Activated B cell treated with CpG ODN at 0.5 μM for 24 hours (primary cell): ENCODE data around the gene ZNF473. TPM values are rescaled to one million over a fixed set of nuclear protein-coding genes. Genes with fewer than 3 reads are reported as not detected.

Experiments
- ATAC-seq: fragments of 200-7000 bp; cut with Tn5 transposase; one replicate; pipeline ENCODE4 v1.10.0; 2021; ENCODE audit warnings: low read depth, mild to moderate bottlenecking, moderate library complexity
- CTCF ChIA-PET: fragments of 350-600 bp; sonication (Branson Sonifier 250); formaldehyde crosslinking; loops from one replicate; lab custom pipeline; 2021; ENCODE audit warnings: antibody characterized with exemption; lab: Charles Lee
- POLR2A ChIA-PET: fragments of 350-600 bp; sonication (Branson Sonifier 250); formaldehyde crosslinking; loops from one replicate; lab custom pipeline; 2021; ENCODE audit warnings: antibody characterized with exemption; lab: Charles Lee
- DNase-seq: peaks from one replicate; pipeline ENCODE4 v3.0.0; 2022
- H3K27ac Mint-ChIP-seq: one replicate; pipeline ENCODE4 v1.8.0; 2020; ENCODE audit warnings: mixed read lengths
- H3K27me3 Mint-ChIP-seq: one replicate; pipeline ENCODE4 v1.8.0; 2021; ENCODE audit warnings: mixed read lengths
- H3K36me3 Mint-ChIP-seq: one replicate; pipeline ENCODE4 v1.8.0; 2021; ENCODE audit warnings: low read depth, mixed read lengths
- H3K4me1 Mint-ChIP-seq: one replicate; pipeline ENCODE4 v1.8.0; 2021; ENCODE audit warnings: mixed read lengths
- H3K4me3 Mint-ChIP-seq: one replicate; pipeline ENCODE4 v1.8.0; 2020; ENCODE audit warnings: mild to moderate bottlenecking, mixed read lengths
- H3K9me3 Mint-ChIP-seq: one replicate; pipeline ENCODE4 v1.8.0; 2020; ENCODE audit warnings: mixed read lengths
- intact Hi-C: fragments of 100-400 bp; cut with micrococcal nuclease; formaldehyde crosslinking; loops from one replicate; pipeline ENCODE4 v1.15.1; 2024
- total RNA-seq: library from RNA; stranded (reverse); gene quantifications from 2 replicates; pipeline ENCODE4 v1.2.3, GENCODE V29; 2022
- TF ChIP-seq, protein P1 (sequence below): fragments of 200-600 bp; IDR thresholded peaks from one replicate; pipeline ENCODE4 v1.8.0; 2022; ENCODE audit warnings: antibody characterized with exemption, mild to moderate bottlenecking

ZNF473 gene
- total RNA-seq, 1 donor from 2014 or later: 14.2 TPM

DNA sequence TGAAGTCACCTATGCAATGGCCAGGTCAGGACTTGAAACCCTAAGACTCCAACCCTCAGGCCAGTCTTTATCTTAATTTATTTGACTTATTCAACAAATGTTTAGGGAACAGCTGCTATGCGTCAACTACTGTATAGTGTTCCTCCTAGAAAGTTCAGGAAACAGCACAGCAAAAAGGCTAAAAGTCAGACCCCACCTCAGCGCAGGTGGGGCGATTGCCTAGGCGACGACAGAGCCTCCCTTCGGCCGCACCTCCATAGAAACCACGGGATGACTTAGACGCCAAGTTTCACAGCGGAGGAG lies 1.1 kb upstream of the ZNF473 start:
- intact Hi-C loops: loop anchor here (1.0 to 5.0 kb wide), 9 partner anchors 26 to 486 kb away; partner anchors contain the start of genes AKT1S1, ATF5, FUZ and JOSD2
- Mint-ChIP-seq H3K4me3 (peak overlapping the region; percentile 97), H3K27me3 (no peaks in the 10 kb centered on the region), H3K9me3 (peaks cover 2% of the 10 kb centered on the region), H3K36me3 (peaks cover 33% of the 10 kb centered on the region), H3K27ac (peak overlapping the region; percentile 100), H3K4me1 (peaks cover 46% of the 10 kb centered on the region)
- DNase-seq (no peak), ATAC-seq (no peak)
- TF ChIP-seq, protein P1, sequence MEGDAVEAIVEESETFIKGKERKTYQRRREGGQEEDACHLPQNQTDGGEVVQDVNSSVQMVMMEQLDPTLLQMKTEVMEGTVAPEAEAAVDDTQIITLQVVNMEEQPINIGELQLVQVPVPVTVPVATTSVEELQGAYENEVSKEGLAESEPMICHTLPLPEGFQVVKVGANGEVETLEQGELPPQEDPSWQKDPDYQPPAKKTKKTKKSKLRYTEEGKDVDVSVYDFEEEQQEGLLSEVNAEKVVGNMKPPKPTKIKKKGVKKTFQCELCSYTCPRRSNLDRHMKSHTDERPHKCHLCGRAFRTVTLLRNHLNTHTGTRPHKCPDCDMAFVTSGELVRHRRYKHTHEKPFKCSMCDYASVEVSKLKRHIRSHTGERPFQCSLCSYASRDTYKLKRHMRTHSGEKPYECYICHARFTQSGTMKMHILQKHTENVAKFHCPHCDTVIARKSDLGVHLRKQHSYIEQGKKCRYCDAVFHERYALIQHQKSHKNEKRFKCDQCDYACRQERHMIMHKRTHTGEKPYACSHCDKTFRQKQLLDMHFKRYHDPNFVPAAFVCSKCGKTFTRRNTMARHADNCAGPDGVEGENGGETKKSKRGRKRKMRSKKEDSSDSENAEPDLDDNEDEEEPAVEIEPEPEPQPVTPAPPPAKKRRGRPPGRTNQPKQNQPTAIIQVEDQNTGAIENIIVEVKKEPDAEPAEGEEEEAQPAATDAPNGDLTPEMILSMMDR: no peak
- CTCF ChIA-PET: interaction anchor here (0.9 kb wide), 1 partner anchor 84 kb away, joined by 3 read pairs; no protein-coding TSS in a partner anchor
- POLR2A ChIA-PET: no interaction called here

DNA sequence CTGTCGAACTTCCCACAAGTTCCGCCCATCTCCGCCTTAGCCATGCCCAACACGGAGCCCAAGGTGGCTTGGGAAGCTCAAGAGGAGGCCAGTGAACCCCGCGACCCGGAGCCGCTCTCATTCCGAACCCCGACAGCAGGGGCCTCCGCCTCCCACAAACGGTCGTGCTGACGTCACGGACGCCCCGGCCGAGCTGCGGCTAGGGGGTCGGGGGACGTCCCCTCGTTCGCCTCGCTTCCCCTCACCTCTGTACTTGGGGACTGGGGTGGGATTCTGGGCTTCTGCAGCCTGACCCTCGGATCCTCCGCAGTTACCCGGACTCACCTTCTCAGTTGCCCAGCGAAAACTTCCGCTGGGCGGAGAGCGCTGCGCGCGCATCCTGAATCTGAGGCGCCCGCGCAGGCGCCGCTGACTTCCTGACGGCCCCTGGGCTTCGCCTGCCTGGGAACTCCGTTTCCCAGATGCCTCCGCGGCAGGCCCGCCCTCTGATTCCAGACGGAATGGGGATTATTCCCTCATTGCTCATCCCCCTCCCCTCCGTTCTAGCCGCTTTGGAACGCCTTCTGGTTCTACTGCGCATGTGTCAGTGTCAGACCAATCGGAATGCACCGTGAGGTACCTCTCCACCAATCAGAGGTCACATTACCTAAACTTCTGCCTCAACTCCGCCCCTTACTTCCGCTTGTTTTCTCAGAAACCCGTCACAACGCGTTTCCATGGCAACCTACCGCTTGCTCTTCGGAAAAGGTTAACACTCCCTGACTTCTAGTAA lies 597 bp upstream of the ZNF473 start, which contains the start of gene VRK3:
TSS of gene VRK3 (minus strand) at position 351 of the 772 bp plus-strand sequence. CDS start 9,210 bp downstream, outside the sequence.
- Mint-ChIP-seq H3K27me3 (no peaks in the 10 kb centered on the region), H3K27ac (peak within 1 kb of the TSS; percentile 100), H3K4me3 (peak within 1 kb of the TSS; percentile 97), H3K36me3 (peaks cover 33% of the 10 kb centered on the region), H3K4me1 (peaks cover 46% of the 10 kb centered on the region), H3K9me3 (peaks cover 2% of the 10 kb centered on the region)
- intact Hi-C loops: loop anchor here (1.0 to 5.0 kb wide), 9 partner anchors 26 to 486 kb away; partner anchors contain the start of genes AKT1S1, ATF5, FUZ and JOSD2
- peak; percentile 95 for DNase-seq
- TF ChIP-seq, protein P1: no peak
- ChIA-PET POLR2A (interaction anchor here (0.5 to 1.6 kb wide), 4 partner anchors 148 to 570 kb away, joined by 3 to 4 read pairs (median 3); partner anchors contain the start of genes AKT1S1, SCAF1 and TBC1D17), CTCF (interaction anchor here (0.9 to 1.0 kb wide), 2 partner anchors 25 to 85 kb away, joined by 3 to 5 read pairs; no protein-coding TSS in a partner anchor)
- peak; percentile 87 for ATAC-seq

DNA sequence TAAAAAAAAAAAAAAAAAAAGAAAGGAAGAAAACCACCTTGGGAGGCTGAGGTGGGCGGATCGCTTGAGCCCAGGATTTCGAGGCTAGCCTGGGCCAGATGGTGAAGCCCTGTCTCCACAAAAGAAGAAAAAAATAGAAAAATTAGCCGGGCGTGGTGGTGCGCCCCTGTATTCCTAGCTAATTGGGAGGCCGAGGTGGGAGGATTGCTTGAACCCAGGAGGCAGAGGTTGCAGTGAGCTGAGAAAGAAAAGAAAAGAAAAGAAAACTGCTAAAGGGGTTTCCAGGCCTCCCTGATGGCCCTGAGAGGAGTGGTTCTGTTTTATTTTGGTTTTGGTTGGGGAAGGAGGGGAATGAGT lies 723 bp downstream of the ZNF473 start:
- intact Hi-C loops: loop anchor here (5.0 kb wide), 1 partner anchor 434 kb away; the partner anchor contains the start of gene PRR12
- ATAC-seq (no peak), DNase-seq (no peak)
- Mint-ChIP-seq H3K36me3 (peaks cover 39% of the 10 kb centered on the region), H3K27ac (peak overlapping the region; percentile 42), H3K4me3 (peak overlapping the region; percentile 97), H3K27me3 (no peaks in the 10 kb centered on the region), H3K9me3 (peaks cover 2% of the 10 kb centered on the region), H3K4me1 (peaks cover 46% of the 10 kb centered on the region)
- ChIA-PET CTCF (no interaction called here), POLR2A (interaction anchor here (1.6 kb wide), 1 partner anchor 149 kb away, joined by 4 read pairs; the partner anchor contains the start of genes AKT1S1 and TBC1D17)
- TF ChIP-seq, protein P1: no peak

DNA sequence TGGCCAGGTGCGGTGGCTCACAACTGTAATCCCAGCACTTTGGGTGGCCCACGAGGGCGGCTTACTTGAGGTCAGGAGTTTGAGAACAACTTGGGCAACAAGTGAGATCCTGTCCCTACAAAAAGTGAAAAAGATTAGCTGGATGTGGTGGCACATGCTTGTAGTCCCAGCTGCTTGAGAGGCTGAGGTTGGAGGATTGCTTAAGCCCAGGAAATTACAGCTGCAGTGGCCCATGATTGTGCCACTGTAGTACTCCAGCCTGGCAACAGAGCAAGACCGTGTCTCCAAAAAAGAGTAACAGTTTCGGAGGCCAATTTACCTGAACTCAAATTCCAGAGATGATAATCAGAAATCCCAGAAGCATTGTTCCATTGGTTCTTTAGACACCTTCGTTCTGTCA lies 4.4 kb downstream of the ZNF473 start:
- no peak overlapping the region for H3K27ac Mint-ChIP-seq
- H3K27me3 Mint-ChIP-seq: no peaks in the 10 kb centered on the region
- no peak for DNase-seq
- H3K36me3 Mint-ChIP-seq: peaks cover 67% of the 10 kb centered on the region
- TF ChIP-seq, protein P1: no peak
- ChIA-PET POLR2A (no interaction called here), CTCF (no interaction called here)
- ATAC-seq: no peak
- peaks cover 2% of the 10 kb centered on the region for H3K9me3 Mint-ChIP-seq
- H3K4me1 Mint-ChIP-seq: peaks cover 21% of the 10 kb centered on the region
- no peak overlapping the region for H3K4me3 Mint-ChIP-seq
- intact Hi-C loops: no loop called here

DNA sequence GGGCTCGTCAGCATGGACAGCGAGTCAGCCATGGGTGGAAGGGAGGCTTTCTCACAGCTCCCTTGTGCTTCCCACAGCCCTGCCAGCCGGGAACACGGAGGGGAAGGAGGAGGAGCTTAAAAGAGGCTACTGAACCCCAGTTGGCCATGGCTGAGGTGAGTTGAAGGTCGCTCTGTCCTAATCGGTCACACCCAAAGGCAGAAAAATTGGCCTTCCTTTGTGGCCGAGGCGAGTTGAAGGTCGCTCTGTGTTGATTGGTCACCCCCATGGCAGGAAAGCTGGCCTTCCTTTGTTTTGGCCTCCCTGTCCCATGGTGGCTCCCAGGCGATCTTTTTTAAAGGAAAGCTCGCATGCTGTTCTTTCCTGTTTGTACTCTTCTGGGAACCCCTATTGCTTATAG lies 5.1 kb downstream of the ZNF473 start:
- DNase-seq: no peak
- Mint-ChIP-seq H3K4me1 (peaks cover 14% of the 10 kb centered on the region), H3K4me3 (no peak overlapping the region), H3K27ac (no peak overlapping the region), H3K36me3 (peaks cover 65% of the 10 kb centered on the region), H3K27me3 (no peaks in the 10 kb centered on the region), H3K9me3 (peaks cover 2% of the 10 kb centered on the region)
- POLR2A ChIA-PET: no interaction called here
- TF ChIP-seq, protein P1: no peak
- intact Hi-C loops: no loop called here
- CTCF ChIA-PET: no interaction called here
- ATAC-seq: no peak
